Astrocyte of the cerebellum (primary cell): Measurements from ENCODE around the gene SPRY4.

ENCODE experiments used
- DNase-seq: peaks from one replicate; pipeline ENCODE4 v3.0.0-alpha.2; 2011; ENCODE audit warnings: low read depth
- H3K4me3 ChIP-seq: 2 replicates; pipeline ENCODE4 v1.5.1; 2011; ENCODE audit warnings: mild to moderate bottlenecking, low read depth, low read length, moderate library complexity
- in situ Hi-C: cut with HindIII; loops from 2 replicates; pipeline ENCODE4 v1.10.0; 2017; ENCODE audit warnings: low sequenced_read_pairs
- TF ChIP-seq, protein P1 (sequence below): IDR thresholded peaks from 2 replicates; pipeline ENCODE4 v1.5.1; 2012; ENCODE audit warnings: low read length, low read depth, moderate library complexity, mild to moderate bottlenecking; ENCODE audit errors: missing control alignments

The SPRY4 gene

DNA sequence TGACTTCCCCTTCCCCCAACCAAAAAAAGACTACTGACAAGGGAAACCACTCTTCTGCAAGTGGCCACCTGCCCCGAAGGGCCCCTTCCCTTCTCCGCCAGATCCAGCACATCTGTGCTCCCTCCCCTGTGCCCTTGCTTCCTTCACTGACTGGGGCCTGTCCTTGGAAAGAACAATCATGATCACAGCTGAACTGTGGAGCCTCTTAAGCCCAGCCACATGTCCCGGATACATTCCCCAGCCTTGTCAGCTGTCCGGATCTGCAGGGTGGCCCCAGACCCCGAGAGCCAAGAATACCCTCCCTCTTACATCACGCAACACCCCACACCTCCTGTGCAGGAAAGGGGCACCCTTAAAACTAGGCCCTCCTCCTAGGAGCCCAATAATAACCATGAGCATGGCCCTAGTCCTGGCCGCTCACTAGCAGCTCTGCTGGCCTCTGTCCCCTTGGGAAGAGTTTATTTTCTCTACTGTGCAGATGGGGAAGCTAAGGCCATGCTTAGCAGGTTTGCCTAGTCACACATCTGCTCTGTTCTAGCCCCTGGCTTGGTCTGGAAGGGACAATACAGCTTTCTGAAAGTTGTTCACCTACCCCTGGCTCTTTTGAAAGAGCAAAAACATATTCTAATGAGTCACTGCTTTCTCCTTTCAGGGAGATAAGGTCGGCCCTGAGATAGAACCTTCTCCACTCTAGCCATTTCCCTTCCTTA lies 3.8 kb downstream of the SPRY4 start:
- DNase-seq = no peak
- peak overlapping the region; percentile 17 for H3K4me3 ChIP-seq
- TF ChIP-seq, protein P1, sequence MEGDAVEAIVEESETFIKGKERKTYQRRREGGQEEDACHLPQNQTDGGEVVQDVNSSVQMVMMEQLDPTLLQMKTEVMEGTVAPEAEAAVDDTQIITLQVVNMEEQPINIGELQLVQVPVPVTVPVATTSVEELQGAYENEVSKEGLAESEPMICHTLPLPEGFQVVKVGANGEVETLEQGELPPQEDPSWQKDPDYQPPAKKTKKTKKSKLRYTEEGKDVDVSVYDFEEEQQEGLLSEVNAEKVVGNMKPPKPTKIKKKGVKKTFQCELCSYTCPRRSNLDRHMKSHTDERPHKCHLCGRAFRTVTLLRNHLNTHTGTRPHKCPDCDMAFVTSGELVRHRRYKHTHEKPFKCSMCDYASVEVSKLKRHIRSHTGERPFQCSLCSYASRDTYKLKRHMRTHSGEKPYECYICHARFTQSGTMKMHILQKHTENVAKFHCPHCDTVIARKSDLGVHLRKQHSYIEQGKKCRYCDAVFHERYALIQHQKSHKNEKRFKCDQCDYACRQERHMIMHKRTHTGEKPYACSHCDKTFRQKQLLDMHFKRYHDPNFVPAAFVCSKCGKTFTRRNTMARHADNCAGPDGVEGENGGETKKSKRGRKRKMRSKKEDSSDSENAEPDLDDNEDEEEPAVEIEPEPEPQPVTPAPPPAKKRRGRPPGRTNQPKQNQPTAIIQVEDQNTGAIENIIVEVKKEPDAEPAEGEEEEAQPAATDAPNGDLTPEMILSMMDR = no peak
- in situ Hi-C loops = loop anchor here (25.0 kb wide), 1 partner anchor 216 kb away; no protein-coding TSS in a partner anchor

DNA sequence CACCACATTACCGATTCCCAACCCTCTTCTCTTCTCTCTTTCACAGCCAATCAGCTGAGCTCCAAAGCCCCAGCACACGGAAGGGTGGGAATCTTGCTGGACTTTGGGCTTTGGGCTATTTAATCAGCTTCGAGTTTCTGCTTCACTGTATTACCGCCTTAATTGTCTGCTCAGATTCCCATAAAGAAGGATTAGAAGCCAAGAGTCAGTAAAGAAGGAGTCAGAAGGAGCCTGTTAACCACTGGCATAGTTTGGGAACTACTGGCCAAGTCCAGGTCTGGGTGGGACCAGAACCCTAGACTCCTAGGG lies 4.4 kb downstream of the SPRY4 start:
- no peak overlapping the region for H3K4me3 ChIP-seq
- TF ChIP-seq, protein P1 = no peak
- in situ Hi-C loops = loop anchor here (25.0 kb wide), 1 partner anchor 217 kb away; no protein-coding TSS in a partner anchor
- DNase-seq = no peak

DNA sequence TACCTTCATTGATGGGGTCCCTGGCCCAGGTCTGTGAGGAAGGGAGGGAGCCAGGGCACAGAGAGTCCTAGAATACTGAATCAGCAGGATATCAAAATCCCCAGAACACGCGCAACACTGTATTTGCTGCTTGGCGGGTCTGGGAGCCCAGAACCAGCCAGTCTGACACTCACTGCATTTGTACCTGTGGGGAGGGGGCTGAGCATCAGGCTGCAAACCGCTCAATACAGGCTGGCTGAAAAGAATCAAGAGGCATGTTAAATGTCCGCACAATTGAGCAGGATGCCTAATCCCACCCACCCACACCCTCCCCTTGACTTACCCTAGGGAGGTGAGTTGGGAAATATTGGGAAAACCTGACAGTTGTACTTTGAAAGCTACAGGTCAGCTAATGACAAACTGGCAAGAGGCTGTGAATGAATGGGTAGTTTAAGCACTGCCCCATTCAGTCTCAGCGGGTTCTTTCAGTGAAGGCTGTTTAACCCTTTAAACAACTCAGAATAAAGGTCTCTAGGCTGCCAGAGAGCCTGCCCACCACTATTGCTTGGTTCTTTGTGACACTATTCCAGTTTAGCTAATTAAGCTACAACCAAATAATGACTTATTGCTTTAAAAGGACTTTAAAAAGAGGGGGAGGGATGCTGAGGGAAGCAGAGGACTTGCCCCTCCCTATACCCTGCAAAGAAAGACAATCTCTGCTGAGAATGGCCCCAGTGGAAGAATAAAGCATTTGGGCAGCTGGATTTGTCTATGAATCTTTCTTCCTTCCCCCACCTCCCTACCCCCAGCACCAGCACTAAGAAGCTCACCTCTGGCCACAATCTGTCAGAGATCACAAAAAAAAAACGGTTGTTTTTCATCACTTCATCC lies 5.0 kb downstream of the SPRY4 start:
- TF ChIP-seq, protein P1 = no peak
- no peak overlapping the region for H3K4me3 ChIP-seq
- no peak for DNase-seq
- in situ Hi-C loops = loop anchor here (25.0 kb wide), 1 partner anchor 218 kb away; no protein-coding TSS in a partner anchor

DNA sequence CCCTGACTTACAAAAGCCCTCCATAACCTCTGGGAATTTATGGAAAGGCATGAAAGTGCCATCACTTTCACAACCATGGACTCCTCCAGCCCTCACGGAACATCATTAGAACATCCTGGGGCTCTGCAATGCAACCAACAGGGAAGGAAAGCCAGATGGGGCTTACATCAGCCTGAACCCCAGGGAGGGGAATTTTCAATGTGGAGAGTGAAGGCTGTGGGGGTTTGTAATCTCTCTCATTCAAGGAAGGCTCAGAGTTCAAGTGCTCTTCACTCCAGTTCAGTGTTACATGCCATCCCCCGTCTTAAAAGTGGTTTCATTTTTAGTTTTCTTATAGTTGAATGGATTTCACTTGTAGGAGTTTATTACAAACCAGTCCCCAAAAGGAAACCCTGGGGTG lies 5.7 kb downstream of the SPRY4 start:
- DNase-seq = no peak
- H3K4me3 ChIP-seq = no peak overlapping the region
- TF ChIP-seq, protein P1 = no peak
- in situ Hi-C loops = loop anchor here (25.0 kb wide), 1 partner anchor 218 kb away; no protein-coding TSS in a partner anchor

DNA sequence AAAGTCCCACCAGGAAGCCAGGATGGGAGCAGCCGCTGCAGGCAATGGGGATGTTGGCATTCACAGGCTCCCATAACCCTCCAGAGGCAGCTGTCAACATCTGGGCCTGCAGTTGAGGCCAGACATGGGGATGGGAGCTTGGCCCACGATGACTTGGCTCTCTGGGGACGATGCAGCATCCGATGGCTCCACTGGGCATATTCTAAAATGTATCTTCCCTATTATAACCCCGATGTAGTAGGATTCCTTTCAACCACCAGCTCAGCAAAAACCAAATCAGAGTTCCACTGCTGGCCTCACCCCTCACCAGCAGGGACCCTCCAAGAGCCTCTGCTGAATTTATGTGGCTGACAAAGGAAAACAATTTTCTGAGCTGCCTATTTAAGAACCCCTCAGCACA lies 7.1 kb downstream of the SPRY4 start:
- in situ Hi-C loops = loop anchor here (25.0 kb wide), 1 partner anchor 220 kb away; no protein-coding TSS in a partner anchor
- DNase-seq = no peak
- TF ChIP-seq, protein P1 = peak; percentile 45
- H3K4me3 ChIP-seq = no peak overlapping the region

DNA sequence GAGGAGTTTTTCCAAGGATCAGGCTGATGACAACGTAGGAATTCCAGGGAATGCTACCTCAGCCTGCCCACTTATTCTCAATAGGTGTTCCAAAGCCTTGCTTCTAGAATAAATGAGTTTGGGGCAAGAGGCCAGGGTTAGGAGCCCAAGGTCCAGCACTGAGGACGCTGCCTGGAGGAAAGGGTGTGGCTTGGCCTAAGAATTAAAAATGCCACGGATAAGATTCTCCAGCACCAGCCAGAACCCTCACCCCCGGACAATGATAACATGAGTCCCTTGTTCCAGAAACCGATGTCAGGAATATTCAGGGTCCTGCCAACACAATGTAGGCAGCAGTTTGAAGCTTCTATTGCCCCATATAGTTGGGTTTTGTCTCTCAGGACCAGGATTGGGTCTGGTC lies 7.6 kb downstream of the SPRY4 start:
- H3K4me3 ChIP-seq = no peak overlapping the region
- in situ Hi-C loops = loop anchor here (25.0 kb wide), 1 partner anchor 220 kb away; no protein-coding TSS in a partner anchor
- TF ChIP-seq, protein P1 = no peak
- no peak for DNase-seq
